Measurements from ENCODE around the gene FAM110D.
A peak's percentile ranks its signal among the peaks of the same experiment; 100 is the strongest.

The FAM110D gene

DNA sequence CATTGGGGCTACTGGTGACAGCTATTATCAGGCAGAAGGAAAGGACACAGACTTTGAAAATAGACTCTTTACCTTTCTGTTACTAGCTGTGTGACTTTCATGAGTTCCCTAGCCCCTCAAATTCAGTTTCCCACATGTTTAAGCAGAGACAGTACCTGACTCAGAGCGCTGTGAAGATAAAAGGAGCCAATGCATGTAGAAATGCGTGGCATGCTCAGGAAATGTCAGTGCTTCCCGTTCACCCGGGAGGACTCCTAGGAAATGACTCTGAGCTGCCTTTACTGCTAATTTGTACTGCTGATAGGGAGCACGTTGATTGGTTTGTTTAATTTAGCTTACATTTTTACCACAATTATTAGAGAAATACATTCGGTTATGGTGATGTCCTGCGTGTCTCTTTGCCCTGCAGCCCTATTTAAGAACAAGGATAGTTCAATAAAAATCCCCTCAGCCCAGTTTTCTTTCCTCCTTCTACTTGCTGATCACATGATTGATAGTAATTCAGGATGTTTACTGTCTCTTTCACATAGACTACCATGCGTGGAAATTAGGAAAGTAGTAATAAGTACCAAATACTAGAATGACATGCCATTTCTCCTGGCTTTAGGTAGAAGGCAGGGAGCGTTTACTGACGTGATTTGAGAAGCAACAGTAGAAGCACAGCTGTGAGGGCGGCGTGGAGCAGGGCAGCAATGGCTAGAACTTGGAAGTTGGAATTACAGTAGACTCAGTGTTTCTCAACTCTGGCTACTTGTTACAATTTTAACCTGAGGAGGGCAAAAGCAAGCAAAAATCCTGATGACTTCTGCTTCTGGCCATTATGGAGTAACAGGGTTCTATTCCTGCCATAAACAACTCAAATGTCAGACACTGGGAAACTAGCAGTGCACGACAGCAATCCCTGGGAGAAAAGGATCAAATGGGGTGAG, 31.4 kb upstream of the FAM110D start:
- DNase-seq (ENCODE audit: low read depth in 2 of 3, low spot score in 1 of 3): no peak

DNA sequence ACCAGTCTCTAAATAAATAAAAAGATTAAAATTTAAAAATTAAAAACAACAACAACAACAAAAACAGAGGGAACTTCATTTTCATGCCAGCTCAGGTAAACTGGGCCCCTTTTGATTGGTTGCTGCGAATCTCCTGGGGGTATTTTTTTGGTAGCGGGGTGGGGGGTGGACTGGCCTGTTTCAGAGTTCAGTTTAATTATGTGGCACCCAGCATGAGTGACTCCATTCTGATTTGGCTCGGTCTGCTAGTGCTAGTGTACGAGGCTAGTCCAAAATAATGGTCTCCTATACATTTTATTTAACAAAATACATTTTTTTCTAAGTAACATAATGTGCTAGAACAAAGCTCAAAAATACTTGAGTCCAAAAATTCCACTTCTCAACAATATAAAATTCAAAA, 29.1 kb upstream of the FAM110D start:
- DNase-seq (ENCODE audit: low read depth in 2 of 3, low spot score in 1 of 3): no peak

DNA sequence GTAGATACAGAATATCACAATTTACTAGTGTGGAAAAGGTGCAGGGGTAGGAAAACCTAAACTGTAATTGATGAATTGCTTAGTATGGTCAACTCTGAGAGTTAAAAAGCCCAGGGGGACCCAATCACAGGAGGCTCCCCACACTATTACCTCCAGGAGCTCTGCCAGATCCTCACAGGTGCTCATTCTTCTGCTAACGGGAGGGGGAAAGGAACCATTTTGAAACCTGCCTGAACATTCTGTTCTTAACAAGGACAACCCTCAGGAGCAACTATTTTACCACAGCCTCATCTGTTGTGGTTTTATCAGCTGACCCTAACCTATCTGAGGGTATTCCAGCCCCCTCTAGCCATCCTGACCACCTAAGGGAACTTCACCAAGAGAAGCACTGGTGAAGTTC, 28.2 kb upstream of the FAM110D start:
- DNase-seq (ENCODE audit: low read depth in 2 of 3, low spot score in 1 of 3): no peak

DNA sequence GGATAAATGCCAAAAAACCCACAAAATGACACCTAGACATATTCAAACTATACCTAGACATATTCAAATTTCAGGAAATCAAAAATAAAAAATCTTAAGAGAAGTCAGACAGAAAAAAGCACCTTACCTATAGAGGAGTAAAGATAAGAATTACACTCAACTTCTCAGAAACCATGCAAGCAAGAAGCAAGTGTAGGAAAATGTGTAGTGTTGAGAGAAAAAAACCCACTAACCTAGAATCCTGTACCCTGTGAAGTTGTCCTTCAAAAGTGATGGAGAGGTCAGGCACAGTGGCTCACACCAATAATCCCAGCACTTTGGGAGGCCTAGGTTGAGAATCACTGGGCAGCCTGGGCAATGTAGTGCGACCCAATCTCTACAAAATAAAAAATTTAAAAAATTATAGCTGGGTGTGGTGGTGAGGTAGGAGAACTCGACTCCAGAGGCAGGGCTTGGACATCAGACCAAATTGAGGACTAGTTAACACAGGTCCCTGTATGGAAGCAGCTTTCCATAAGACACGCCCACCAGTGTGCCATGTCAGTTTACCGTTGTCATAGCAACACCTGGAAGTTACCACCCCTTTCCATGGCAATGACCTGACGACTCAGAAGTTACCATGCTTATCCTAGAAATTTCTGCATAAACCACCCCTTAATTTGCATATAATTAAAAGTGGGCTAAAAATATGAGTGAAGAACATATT, 26.6 kb upstream of the FAM110D start:
- no peak for DNase-seq (ENCODE audit: low read depth in 2 of 3, low spot score in 1 of 3)

DNA sequence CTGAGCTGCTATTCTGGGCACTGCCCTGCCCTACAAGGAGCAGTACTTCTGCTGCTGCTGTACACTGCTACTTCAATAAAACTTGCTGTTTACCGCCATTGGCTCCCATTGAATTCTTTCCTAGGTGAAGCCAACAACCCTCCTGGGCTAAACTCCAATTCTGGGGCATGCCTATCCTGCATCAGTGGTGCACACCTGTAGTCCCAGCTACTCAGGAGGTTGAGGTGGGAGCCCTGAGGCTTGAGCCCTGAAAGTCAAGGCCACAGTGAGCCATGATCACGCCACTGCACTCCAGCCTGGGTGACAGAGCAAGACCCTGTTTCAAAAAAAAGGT, 26.1 kb upstream of the FAM110D start:
- DNase-seq (ENCODE audit: low read depth in 2 of 3, low spot score in 1 of 3): no peak

DNA sequence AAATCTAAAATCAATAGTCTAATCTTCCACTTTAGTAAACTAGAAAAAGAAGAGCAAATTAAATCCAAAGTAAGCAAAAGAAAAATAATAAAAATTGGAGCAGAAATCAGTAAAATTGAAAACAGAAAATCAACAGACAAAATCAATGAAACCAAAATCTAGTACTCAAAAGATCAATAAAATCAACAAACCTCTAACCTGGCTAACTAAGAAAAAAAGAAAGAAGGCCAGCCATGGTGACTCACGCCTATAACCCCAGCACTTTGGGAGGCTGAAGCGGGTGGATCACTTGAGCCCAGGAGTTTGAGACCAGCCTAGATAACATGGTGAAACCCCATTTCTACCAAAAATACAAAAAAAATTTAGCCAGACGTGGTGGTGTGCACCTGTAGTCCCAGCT, 24.4 kb upstream of the FAM110D start:
- DNase-seq (ENCODE audit: low read depth in 2 of 3, low spot score in 1 of 3): no peak

DNA sequence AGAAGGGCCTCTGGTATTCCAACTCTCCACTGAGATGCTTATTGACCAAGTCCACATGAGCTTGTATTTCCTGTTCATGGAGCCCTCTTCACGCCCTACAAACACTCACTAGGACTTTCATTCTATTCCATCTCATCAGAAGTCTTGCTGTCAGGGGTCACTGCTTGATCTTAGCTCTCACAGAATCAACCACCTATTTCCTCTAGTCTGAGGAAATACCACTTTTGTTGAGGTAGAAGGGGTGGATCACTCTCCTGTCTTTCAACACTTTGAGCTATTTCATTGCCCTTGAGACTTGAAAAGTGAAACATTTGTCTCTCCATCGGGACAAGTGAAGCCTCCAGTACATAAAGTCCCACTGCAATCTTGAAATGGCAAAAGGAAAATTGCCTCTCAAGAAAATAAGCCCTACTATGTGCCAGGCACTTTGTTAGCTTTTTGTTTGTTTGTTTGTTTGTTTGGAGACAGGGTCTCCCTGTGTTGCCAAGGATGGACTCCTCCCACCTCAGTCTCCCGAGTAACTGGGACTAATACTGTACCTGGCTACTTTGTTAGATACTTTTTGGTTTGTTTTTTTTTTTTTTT, 19.8 kb upstream of the FAM110D start:
- no peak for DNase-seq (ENCODE audit: low read depth in 2 of 3, low spot score in 1 of 3)

DNA sequence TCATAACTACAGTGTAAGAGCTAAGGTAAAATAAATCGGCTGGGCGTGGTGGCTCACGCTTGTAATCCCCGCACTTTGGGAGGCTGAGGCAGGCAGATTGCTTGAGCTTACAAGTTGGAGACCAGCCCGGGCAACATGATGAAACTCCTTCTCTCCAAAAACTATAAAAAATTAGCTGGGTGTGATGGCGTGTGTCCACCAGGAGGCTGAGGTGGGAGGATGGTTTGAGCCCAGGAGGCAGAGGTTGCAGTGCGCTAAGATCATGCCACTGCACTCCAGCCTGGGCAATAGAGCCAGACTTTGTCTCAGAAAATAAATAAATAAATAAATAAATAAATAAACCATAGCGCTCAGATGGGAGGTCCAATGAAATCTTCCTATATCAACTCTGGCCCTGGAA, 16.7 kb upstream of the FAM110D start:
- DNase-seq (ENCODE audit: low read depth in 2 of 3, low spot score in 1 of 3): no peak

DNA sequence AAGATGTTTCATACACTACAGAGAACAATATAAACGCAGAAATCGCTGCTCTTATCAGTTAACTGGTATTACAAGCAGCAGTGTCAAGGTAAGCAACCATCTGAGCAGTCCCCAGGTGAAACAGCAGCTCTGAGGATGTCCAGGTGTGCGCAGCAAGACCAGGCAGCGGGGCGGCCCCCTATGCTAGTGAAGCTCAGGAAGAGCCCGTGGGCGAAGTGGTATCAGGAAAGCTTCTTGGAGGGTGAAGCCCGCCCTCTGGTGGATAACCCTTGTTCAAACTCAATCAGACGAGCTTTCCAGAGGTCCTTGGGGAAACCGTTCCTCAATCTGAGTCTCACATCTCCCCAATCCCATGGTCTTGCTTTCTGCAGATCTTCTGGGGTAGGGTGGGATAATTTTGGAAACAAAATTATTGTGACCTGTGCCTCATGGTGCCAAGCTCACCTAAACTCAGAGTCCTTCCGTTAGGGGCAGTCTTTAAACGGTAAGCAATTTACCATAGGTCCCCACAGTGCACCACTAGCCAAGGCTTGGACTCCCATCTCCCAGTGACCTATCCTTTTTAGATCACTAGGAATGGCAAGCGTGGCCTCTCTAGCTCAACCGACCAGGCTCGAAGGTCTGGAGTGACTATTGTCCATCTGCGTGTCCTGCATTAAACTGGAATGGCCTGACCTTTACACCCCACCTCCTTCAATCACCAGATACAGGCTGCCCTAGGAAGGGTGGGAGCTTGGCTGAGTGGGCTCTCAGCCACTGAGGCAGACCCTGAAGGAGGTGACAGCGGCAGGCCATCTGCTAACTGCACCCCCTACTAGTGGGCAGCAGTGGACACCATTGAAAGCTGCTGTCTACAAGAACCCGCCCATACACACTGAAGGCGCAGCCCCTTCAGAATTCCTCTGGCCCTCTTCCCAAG, 13.6 kb upstream of the FAM110D start:
- peak in 2 of 3 donors; percentile 65 to 80 for DNase-seq (ENCODE audit: low read depth in 2 of 3, low spot score in 1 of 3)

DNA sequence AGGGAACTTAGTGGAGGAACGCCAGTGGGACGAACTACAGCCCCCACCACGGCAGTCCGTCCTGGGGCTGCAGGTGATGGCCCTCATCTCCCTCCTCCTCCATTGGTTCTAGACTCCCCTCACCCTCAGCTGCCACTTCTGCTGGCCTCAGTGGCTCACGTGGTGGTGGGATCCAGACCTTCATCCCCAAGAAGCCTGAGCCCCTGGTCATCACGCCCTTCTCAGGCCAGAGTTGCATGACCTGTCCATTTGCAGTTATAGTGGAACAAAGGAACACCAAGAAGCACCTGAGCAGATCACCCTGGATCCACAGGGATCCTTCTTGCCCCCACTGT, 13.0 kb upstream of the FAM110D start:
- no peak for DNase-seq (ENCODE audit: low read depth in 2 of 3, low spot score in 1 of 3)

DNA sequence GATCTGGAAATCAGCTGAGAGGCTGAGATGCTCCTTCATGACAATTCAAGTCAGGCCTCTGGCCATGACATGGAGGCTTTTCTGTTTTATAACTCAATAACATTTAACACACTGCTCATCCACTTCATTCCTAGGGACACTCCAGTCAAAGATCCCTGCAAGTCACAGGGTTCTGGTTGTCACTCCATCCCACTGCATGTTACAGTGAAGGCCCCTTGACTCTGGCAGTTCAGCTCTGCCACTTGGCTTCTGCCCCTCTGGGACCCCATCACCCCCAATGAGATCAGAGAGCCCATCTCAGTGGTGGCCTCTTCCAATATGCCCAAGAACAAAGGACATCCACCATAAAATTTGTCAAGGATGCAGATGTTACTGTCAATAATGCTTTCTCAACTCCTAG, 10.0 kb upstream of the FAM110D start:
- DNase-seq (ENCODE audit: low read depth in 2 of 3, low spot score in 1 of 3): no peak

DNA sequence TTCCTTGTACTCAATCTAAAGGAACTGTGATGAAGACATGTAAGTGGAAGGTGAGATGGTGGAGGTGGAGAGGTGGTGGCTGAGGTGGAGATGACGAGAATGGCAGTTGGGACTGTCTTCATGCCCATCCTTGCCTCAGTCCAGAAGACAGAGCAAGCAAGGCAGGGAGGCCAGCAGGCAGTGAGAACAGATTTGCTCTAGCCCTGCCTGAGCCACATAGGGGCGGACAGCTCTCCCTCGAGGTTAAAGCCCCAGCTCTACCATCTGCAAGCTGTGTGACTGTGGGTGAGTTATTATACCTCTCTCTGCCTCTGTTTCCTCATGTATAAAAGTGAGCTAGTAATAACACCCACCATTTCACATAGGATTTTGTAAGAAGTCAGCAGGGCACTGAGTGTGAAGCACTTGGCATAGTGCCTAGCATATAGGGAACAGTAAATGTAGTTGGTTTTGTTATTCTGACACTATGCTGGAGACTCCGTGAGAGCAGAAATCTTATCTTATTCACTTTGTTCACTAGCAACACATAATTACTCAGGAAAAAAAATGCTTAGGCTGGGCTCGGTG, 4.8 kb upstream of the FAM110D start:
- no peak for DNase-seq (ENCODE audit: low read depth in 2 of 3, low spot score in 1 of 3)

DNA sequence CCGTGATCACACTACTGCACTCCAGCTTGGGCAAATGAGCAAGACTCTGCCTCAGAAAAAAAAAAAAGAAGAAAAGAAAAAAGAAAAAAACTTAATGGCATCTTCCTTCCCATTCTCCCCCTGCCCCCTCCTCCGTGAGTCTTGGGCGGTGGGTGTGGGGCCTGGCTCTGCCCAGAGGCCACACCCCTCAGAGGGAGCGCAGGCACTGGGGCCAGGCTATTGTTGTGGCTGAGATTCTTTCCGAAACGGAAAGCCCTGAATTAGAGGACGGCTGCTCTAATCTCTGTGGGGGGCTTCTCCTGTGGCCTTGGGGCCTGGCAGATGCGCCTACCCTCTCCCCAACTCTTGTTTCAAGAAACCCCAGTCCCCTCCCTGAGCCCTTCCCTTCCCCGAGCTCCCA, 4.1 kb upstream of the FAM110D start:
- no peak for DNase-seq (ENCODE audit: low read depth in 2 of 3, low spot score in 1 of 3)

DNA sequence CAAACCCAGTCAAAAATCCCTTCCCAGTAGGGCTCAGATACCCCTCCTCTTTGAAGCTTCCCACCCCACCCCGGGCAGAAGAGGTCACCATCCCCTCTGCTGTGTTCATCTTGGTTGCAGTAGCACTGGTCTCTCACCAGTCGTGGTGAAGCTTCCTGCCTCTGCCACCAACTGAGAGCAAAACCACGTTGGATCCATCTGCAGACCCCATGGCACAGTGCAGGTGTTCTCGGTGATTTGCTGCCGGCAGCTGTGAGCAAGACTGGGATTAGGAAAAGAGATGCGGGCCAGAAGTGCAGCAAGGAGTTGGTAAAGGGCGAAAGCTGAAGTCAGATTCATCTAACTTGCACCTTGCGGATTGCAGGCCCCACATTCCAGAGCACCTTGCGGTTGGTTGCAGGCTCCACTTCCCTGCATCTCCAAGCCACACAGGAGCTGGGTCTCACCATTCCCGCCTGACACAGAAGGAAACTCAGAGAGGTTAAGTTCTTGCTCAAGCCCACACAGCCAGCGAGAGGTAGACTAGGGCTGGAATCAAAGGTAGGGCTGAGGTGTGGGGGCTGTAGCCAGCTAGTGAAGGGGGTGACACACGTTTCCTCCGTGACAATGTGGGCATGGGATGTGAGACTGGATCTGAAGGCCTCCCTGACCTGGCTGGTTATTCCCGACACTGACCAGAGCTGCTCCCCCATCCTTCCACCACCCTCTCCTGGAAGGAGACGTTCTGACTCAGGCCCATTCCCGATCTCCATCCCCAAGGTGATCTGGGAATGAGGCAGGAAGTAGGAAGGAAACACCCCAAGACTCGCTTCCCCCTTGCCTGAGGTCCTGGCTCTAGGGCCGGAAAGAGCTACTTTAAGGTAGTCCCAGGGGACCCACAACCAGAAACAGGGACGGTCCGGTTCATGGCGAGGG, 3.3 kb upstream of the FAM110D start:
- DNase-seq (ENCODE audit: low read depth in 2 of 3, low spot score in 1 of 3): no peak

DNA sequence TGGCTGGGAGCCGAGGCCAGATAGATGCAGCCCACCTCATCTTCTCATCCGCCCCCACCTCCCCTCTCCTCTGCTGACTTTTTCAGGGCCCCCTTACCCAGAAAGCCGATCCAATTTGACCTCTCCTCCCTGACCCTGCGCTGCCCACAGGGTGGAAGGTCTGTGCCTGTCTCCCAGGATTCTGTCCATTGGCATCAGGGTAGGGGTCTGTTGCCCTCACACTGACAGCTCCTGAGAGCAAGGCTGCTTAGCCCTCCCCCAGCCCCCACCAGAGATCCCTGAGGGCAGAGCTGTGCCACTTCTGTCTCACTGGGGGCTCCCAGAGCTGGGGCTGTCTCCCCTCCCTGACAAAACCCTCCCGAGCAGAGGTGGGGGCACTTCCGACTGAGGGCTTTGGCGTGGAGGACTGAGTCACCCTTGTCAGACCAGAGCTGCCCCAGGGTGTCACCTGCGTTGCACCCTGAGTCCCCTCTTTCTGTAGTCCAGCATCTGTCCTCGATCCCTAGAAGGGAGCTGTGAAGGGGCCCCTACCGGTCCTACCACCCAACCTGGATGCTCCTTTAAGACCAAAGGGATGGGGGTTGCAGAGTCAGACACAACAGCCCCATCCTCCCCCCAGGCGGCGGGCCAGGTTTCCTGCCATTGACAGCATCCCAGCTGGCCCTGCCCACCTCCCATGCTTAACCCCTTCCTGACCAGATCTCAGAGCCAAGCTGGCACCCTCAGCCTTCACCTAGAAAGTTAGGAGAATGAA, 2.4 kb upstream of the FAM110D start:
- DNase-seq (ENCODE audit: low read depth in 2 of 3, low spot score in 1 of 3): no peak

DNA sequence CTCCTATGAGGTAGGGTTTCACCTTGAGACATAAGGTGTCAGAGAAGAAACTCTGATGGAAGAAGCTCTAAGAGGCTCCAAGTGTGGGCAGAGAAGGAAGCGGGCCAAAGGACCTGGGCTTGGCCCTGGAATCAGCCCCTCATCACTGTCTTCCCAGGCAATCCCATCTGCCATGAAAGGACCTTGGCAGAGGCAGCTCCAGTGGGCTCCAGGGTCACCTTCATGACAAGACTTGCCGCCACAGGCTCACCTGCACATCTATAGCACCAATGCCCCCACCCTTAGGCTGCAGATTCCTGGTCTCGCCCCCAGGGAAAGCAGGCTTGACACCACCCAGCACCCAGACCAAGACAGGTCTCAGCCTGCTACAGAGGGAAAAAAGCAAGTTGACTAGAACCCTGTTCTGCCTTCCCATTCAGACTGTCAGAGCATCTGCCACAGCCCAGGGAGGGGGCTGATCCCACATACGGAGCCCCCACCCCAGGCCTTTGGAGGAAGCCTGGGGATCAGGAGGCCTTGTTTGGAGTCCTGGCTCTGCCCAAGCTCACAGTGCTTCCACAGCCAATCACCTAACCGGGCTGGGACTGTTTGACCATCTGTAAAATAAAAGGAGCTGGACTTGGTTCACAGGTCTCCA, 490 bp upstream of the FAM110D start:
- DNase-seq (ENCODE audit: low read depth in 2 of 3, low spot score in 1 of 3): no peak

DNA sequence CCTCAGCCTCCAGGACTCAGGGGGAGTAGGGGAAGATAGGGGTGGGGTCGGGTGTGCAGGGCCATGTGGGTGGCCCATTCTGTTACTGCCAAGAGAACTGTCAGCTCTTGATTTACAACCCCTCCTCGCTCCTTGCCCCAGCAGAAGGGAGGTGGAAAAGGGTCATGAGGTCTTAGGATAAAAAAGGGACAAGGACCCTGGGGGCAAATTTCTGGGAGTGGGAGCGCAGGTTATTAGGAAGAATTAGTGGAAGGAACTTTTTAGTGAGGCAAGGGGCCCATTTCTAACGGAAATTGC, 812 bp downstream of the FAM110D start:
- no peak for DNase-seq (ENCODE audit: low read depth in 2 of 3, low spot score in 1 of 3)

DNA sequence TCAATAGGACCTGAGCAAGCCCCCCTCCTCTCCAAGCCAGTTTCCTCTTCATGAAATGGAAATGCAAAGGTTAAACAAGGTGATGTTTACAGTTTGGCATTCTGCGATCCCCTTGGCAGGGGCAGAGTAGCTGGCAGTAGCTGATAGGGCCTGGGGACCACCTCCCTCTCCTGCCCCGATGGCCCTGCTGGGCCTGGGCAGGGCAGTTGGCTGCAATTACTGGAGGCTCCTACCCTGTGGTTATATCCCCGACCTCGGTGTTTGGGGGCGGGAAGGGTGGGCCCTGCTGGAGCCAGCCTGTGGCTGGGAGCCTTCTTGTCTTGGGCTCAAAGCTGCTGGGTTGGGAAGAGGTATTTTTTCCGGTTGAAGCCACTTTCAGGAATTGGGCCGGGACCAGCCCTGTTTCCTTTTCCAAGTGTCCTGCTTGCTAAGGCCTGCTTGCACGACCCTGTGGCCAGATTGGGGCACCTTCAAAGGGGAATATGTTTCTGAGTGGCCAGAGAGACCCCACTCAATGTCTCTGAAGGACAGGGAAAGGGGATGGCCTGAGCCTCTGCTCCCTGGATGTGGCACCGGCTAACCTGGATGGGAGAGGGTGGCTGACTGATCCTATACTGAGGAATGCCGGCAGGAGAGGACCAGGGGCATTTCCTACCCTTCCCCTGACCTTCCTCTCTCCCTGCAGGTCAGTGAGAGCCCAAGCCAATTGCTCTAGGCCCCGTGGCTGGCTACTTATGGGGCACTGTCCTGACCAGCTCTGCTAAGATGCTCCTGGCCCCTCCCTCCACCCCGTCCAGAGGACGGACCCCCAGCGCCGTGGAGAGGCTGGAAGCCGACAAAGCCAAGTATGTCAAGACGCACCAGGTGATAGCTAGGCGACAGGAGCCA, 1.9 kb downstream of the FAM110D start:
- no peak for DNase-seq (ENCODE audit: low read depth in 2 of 3, low spot score in 1 of 3)

Data from stimulated activated CD4-positive, alpha-beta T cell treated with anti-CD3 and anti-CD28 coated beads, Interleukin-12 subunit alpha, Interleukin-12 subunit beta, amount 100 ng/mL, for 48 hours (primary cell).